ENCODE measurements around the gene EFCAB6.

- TF ChIP-seq, protein P1, sequence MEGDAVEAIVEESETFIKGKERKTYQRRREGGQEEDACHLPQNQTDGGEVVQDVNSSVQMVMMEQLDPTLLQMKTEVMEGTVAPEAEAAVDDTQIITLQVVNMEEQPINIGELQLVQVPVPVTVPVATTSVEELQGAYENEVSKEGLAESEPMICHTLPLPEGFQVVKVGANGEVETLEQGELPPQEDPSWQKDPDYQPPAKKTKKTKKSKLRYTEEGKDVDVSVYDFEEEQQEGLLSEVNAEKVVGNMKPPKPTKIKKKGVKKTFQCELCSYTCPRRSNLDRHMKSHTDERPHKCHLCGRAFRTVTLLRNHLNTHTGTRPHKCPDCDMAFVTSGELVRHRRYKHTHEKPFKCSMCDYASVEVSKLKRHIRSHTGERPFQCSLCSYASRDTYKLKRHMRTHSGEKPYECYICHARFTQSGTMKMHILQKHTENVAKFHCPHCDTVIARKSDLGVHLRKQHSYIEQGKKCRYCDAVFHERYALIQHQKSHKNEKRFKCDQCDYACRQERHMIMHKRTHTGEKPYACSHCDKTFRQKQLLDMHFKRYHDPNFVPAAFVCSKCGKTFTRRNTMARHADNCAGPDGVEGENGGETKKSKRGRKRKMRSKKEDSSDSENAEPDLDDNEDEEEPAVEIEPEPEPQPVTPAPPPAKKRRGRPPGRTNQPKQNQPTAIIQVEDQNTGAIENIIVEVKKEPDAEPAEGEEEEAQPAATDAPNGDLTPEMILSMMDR (conservative IDR thresholded peaks at IDR 0.05; ENCODE audit: low read length): no peak
- no peak for TF ChIP-seq EZH2phosphoT487 (IDR thresholded peaks at IDR 0.05; ENCODE audit: borderline replicate concordance)
Observed at GRCh38 chr22:43482318-43482625, 329.8 kb downstream of the EFCAB6 start.
